Activated CD4-positive, CD25-positive, alpha-beta regulatory T cell (primary cell): ENCODE results near the gene CDH5.

Experiments used
- DNase-seq, 4 experiments: peaks; one replicate each; lab custom pipeline; 2025; lab: John Stamatoyannopoulos, UW

CDH5 gene

GRCh38 chr16:66373667-66374066 lies 7.2 kb downstream of the CDH5 start:
- no peak for DNase-seq

DNA sequence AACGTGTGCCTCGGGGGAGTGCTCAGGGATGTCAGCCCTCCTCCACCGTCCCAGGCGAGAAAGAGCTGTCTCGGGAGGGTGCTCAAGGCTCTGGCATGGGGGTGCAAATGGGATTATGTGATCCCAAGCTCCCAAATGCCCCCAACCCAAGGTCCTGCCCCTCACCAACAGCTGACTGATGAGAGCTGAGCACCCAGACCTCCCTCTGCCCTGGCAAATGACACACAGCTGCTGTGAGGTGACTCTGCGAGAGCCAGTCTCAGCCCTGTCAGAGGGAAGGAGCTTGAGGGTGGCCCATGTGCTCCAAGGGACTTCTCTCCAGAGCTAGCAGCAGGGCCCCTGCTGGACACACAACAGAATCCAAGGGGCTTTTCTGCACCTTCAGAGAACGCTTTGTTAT lies 7.7 kb downstream of the CDH5 start:
- DNase-seq: no peak

DNA sequence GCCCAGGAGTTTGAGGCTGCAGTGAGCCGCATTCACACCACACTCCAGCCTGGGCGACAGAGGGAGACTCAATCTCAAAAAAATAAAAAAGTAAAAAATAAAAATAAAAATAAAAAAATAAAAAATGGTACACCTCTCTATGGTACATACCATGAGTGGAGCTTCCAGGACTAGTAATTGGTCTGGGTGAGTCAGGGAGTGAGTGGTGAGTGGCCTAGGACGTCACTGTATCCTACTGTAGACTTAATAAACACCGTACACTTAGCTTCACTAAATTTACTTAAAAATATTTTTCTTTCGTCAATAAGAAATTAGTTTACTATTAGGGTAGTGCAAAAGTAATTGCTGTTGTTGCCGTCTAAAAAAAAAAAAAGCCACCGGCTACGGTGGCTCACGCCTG lies 9.0 kb downstream of the CDH5 start:
- DNase-seq: no peak

DNA sequence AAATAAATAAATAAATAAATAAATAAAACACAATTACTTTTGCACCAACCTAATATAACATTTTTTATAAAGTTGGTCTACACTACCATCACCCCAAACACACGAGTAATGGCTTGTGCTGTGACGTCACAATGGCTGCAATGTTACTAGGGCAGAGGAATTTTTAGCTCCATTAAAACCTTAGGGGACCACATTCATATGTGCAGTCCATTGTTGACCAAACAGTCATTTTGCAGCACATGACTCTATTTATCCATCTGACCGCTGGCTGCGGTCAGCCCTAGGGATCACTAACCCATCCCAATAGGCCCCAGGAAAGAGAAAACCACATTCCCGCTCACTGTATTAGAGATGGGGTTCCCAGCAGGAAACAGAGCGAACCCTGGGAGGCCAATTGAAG lies 9.6 kb downstream of the CDH5 start:
- DNase-seq: no peak

DNA sequence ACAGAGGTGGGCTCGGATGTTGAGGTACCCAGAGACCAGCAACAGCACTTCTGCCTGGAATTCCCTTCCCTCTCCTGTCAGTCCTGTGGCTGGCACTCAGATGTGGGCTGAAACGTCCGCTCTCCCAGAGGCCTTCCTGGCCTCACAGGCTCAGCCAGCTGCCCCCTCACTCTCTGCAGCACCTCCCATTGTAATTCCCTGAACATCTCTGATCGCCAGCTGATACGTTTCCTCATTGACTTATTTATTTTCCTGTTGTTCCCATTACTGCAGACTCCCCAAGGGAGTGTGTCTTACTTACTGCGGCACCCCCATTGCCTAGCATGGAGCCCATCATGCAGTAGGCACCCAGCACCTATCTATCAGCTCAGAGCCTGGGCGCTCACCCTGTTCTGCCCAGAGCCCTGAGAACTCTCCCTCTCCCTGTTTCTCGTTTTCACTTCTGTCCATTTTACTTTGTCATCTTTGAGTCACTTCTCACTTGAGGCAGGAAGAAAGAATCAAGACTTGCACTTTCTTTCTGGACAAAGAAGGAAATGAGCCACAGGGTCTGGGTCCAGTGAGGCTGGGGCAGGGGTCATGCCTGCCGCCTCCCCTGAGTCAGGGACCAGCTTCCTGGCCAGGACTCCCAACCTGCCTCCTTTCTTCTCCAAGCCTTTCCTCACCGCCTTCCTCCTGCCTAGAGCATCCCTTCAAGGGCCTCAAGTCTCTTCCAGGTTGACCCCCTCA lies 10.2 kb downstream of the CDH5 start:
- no peak for DNase-seq

GRCh38 chr16:66377324-66377723 lies 10.8 kb downstream of the CDH5 start:
- no peak for DNase-seq

- no peak for DNase-seq
Measured at GRCh38 chr16:66378741-66379570, 12.5 kb downstream of the CDH5 start.

GRCh38 chr16:66379571-66379941 lies 13.1 kb downstream of the CDH5 start:
- DNase-seq: no peak

DNA sequence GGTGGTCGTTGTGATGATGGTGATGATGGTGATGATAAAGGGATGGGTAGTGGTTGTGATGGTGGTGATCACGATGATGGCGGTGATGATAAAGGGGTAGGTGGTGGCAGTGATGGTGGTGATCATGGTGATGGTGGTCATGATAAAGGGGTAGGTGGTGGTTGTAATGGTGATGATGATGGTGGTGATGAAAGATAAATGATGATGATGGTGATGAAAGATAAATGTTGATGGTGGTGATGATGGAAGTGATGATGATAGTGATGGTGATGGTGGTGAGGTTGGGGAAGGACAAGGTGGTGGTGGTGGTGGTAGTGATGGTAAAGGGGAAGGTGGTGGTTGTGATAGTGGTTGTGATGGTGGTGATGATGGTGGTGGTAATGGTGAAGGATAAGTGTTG lies 13.9 kb downstream of the CDH5 start:
- DNase-seq: no peak

- DNase-seq: no peak
Measured at GRCh38 chr16:66381585-66382170, 15.2 kb downstream of the CDH5 start.

DNA sequence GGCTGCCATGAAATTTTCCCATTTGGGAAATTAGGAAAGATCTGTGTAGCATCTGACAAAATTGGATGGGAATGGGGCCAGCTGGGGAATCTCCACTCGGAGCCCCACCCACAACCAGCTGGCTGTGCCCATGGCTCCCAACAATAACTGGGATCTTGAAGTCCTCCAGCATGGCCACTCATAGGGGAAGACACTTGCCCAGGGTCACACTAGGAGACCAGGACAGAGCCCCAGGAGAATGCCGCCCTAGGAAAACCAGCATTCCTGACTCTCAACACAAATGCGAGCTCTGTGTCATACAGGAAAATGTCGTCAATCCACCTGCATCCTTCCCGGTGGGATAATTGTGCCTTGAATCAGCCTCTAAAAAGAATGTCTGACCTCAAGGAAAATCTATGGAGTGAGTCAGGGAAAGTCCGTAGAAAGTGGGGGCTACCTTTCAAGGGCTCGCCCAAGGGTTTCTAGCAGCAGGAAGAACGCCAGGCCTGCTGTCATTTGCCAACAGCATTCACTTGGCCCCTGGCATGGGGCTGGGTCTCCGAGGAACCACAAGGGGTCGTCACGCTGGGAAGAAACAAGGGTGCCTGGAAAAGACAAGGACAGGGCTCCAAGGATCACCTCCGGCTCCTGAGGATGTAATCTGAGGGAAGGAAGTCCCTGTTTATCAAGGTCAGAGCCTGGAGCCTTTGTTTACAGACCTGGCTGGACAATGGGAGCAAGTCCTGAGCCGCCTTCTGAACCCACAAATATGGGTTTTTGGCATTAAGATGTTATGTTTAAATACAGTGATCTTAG lies 15.9 kb downstream of the CDH5 start:
- no peak for DNase-seq

GRCh38 chr16:66382966-66383299 lies 16.4 kb downstream of the CDH5 start:
- DNase-seq: no peak

- DNase-seq: no peak
Measured at GRCh38 chr16:66383551-66383950, 17.1 kb downstream of the CDH5 start.

DNA sequence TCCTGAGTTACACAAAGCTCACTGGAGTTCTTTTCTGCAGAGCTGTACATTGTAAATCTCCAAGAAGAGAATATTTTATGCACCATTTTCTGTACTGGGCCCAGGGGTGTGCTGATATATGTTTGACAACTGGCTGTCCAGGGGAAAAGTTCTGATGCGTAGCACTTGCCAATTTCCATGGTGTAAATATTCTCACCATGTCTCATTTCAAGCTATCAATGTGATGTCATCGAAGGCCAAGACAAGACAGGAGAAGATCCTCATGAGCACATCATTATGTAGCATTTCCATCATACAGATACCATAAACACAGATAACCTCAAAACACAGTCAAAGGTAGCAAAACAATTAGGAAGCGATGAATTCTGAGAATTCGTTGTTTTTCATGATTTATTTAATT lies 18.9 kb downstream of the CDH5 start:
- no peak for DNase-seq

DNA sequence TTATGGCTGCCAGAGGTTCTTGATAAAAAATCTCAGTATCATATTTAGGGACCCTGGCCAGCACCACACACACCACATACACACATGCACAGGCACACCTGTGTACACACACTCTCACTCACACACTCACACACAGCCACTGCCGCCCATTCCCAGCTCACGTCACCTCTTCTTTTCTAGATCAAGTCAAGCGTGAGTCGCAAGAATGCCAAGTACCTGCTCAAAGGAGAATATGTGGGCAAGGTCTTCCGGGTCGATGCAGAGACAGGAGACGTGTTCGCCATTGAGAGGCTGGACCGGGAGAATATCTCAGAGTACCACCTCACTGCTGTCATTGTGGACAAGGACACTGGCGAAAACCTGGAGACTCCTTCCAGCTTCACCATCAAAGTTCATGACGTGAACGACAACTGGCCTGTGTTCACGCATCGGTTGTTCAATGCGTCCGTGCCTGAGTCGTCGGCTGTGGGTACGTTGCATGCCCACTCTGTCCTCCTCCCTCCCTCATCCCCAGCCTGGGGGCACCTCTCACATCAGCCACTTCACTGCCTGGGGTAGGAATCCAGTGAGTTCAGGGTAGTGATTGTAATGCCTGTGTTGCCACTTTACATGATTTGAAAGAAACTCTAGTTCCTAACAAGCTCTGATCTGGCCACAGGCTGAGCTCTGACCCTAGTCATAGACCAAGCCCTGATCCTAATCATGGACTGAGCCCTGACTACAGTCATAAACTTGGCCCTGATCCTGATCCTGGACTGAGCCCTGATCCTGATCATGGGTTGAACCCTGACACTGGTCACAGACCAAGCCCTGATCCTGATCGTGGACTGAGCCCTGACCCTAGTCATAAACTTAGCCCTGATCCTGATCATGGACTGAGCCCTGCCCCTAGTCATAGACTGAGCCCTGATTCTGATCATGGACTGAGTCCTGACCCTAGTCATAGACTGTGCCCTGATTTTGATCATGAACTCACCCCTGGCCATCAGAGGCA lies 20.4 kb downstream of the CDH5 start:
- DNase-seq: no peak

DNA sequence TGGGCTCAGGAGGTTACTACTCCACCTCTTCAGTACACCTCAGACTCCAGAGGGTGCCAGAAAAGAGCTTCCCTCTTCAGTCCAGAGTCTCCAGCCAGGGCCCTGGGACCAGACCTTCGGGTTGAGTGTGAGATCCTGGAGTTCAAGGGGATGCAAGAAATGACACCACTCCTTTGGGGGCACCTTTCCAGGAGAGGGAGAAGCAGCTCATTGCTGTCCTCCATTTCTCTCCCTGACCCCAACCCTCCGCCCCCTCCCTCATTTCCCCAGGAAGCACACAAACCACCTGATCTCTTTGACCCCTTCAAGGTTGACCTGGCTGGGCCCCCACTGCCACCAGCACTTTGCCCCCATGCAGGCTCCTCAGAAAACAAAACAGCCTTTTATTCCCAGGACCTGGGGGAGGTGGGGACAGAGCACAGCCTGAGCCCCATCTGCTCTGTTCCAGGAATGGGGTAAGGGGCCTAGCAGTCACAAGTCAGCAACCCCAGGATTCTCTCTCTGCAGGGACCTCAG lies 21.4 kb downstream of the CDH5 start:
- no peak for DNase-seq

DNA sequence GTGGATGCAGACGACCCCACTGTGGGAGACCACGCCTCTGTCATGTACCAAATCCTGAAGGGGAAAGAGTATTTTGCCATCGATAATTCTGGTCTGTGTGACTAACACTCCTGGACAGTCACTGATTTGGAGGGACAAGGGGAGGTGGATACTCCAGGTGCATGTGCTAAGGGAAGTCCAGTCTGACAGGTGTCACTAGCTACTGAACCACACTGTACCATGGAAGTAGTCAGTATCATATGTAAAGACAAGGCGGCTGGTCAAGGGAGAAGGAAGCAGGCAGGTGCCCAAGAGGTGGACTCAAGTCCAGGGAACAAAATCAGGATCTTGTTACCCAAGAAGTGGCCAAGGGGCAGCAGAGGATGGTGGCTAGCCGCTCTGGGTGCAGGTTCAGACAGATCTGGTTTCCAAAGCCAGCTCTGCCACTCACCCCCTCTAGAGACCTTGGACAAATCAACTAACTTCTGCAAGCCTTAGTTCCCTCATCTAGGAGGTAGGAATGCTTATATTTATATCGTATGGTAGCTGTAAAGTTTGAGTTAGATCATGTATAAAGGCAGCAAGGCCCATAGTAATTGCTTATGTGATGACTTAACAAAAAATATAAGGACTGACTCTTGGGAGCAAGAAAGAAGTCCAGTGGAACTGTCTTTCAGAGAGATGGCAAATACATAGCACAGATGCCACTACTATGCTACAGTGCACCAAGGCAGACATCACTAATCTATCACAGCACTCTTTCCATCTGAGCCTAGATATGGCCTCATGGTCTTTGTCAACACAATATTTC lies 22.1 kb downstream of the CDH5 start:
- DNase-seq: no peak

DNA sequence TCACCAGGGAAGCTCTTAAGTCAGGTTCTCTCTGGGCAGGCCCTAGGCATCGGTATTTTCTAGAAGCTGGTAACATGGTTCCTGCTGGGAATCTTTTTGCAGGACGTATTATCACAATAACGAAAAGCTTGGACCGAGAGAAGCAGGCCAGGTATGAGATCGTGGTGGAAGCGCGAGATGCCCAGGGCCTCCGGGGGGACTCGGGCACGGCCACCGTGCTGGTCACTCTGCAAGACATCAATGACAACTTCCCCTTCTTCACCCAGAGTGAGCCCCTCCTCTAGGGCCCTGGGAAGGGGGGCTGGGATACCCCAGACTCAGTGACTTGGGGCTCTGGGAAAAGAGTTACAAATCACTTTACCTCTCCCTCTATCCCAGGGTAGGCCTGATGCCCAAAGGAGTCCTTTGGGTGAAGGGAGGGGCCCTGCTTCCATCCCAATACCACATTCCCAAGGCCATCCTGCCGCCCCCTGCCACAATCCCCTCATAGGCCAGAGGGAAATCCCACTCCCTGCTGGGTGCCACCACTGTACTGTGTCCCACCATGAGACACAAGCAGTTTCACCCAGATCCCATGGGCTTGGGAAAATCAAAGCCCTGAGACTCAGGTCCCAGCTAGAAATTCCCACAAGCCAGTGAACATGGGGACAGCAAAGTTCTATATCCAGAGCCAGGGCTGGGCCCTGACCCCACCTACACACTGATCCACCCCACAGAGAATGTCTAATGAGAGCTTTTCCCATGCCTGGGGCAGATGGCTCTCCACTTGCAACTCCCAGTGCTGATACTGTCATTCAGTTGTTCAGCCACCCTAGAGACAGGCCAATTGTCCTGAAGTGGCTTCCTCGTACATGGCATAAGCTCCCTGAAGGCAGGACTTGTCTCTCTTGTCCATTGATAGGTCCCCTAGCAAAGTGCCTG lies 23.0 kb downstream of the CDH5 start:
- DNase-seq: no peak
